GM12878 (cell line): Measurements from ENCODE around the gene SETBP1. TPM values are rescaled to one million over a fixed set of nuclear protein-coding genes. Genes with fewer than 3 reads are reported as not detected.
A peak's percentile ranks its signal among the peaks of the same experiment; 100 is the strongest.

Experiments used
- ATAC-seq: fragments of 200-7000 bp; cut with Tn5 transposase; 3 replicates; pipeline ENCODE4 v1.9.1; 2020; ENCODE audit warnings: mild to moderate bottlenecking, moderate library complexity
- BruUV-seq: library from RNA; stranded (reverse); fragments of 400-500 nt; replicated peaks from 2 replicates; lab custom pipeline; 2021; lab: Mats Ljungman, UMichigan
- CTCF ChIA-PET: fragments of 300-600 bp; sonication (Branson Sonifier 250); formaldehyde crosslinking; extraction: SDS; loops from one replicate; lab custom pipeline; 2021; ENCODE audit warnings: inconsistent platforms; lab: Yijun Ruan, JAX
- POLR2A ChIA-PET: fragments of 350-600 bp; formaldehyde crosslinking; extraction: SDS; loops from one replicate; lab custom pipeline; 2021; ENCODE audit warnings: inconsistent platforms; lab: Charles Lee
- RAD21 ChIA-PET: fragments of 300-600 bp; sonication (Branson Sonifier 250); formaldehyde crosslinking; loops from one replicate; lab custom pipeline; 2023; ENCODE audit warnings: antibody characterized with exemption; ENCODE audit not compliant: unreplicated experiment; lab: Charles Lee
- SMC1A ChIA-PET: fragments of 300-600 bp; sonication (Branson Sonifier 250); formaldehyde crosslinking; loops from one replicate; lab custom pipeline; 2023; ENCODE audit not compliant: unreplicated experiment, uncharacterized antibody; lab: Charles Lee
- DNase-seq: peaks from one replicate; pipeline ENCODE4 v3.0.0-alpha.2; 2011; ENCODE audit warnings: low read depth, low spot score
- FAIRE-seq: peaks from 3 replicates; lab custom pipeline; 2011; peaks lifted over from hg19 to GRCh38; lab: Jason Lieb, UNC
- H2AFZ ChIP-seq: 2 replicates; pipeline ENCODE4 v1.6.0; 2011; ENCODE audit warnings: low read depth, low read length, control low read depth; ENCODE audit not compliant: control insufficient read depth
- H3K27ac ChIP-seq: 2 replicates; pipeline ENCODE4 v1.5.1; 2011; ENCODE audit warnings: control low read depth; ENCODE audit not compliant: control insufficient read depth, insufficient read depth
- H3K27me3 ChIP-seq, 2 experiments: replicated peaks in 1 of 2; 2 replicates each; pipeline versions ENCODE4 v1.6.0 to v1.6.1; 2011; ENCODE audit warnings: low read length in 1 of 2; ENCODE audit not compliant: control insufficient read depth in 2 of 2, insufficient read depth in 2 of 2
- H3K36me3 ChIP-seq, 2 experiments: 2 replicates each; pipeline ENCODE4 v1.5.1; 2011; ENCODE audit warnings: low read length in 1 of 2; ENCODE audit not compliant: control insufficient read depth in 2 of 2, insufficient read depth in 2 of 2
- H3K4me1 ChIP-seq: 2 replicates; pipeline ENCODE4 v1.6.1; 2011; ENCODE audit warnings: mild to moderate bottlenecking, low read length, moderate library complexity, mixed read lengths; ENCODE audit not compliant: control insufficient read depth, insufficient read depth
- H3K4me2 ChIP-seq: 2 replicates; pipeline ENCODE4 v1.6.0; 2011; ENCODE audit warnings: control low read depth; ENCODE audit not compliant: control insufficient read depth, insufficient read depth
- H3K4me3 ChIP-seq: fragments of 200-600 bp; sonication (generic); 2 replicates; pipeline ENCODE4 v1.5.1; 2016
- H3K79me2 ChIP-seq: 2 replicates; pipeline ENCODE4 v1.6.0; 2011; ENCODE audit warnings: low read length; ENCODE audit not compliant: control insufficient read depth, insufficient read depth
- H3K9ac ChIP-seq: 2 replicates; pipeline ENCODE4 v1.8.0; 2011; ENCODE audit warnings: low read length, control low read depth, mixed read lengths; ENCODE audit not compliant: control insufficient read depth, insufficient read depth
- H3K9me3 ChIP-seq: replicated peaks from 3 replicates; pipeline ENCODE4 v1.5.1; 2011; ENCODE audit warnings: mild to moderate bottlenecking, low read length; ENCODE audit not compliant: control insufficient read depth, insufficient read depth
- H4K20me1 ChIP-seq: 2 replicates; pipeline ENCODE4 v1.6.0; 2011; ENCODE audit not compliant: control insufficient read depth, insufficient read depth
- BHLHE40 ChIP-seq, 2 experiments: fragments of 450-650 bp in 1 of 2; IDR thresholded peaks; 2 replicates each; pipeline ENCODE4 v1.6.1; 2011 to 2017; ENCODE audit warnings: low read depth in 2 of 2, borderline replicate concordance in 1 of 2, improper control_type of control experiment in 1 of 2, low read length in 1 of 2, mild to moderate bottlenecking in 1 of 2
- FOXM1 ChIP-seq: IDR thresholded peaks from 2 replicates; pipeline ENCODE4 v1.6.1; 2012; ENCODE audit warnings: low read depth, mild to moderate bottlenecking, inconsistent platforms, low read length, moderate library complexity
- MTA3 ChIP-seq: IDR thresholded peaks from 2 replicates; pipeline ENCODE4 v1.6.1; 2012; ENCODE audit warnings: low read length, inconsistent platforms, borderline replicate concordance
- NR2F1 ChIP-seq: fragments of 450-650 bp; conservative IDR thresholded peaks from 2 replicates; pipeline ENCODE4 v1.6.1; 2017; ENCODE audit warnings: mild to moderate bottlenecking
- WGBS: methylation state at CpG from one replicate; pipeline ENCODE4 v1.1.6; 2016; ENCODE audit warnings: low lambda C conversion rate; ENCODE audit not compliant: insufficient replicate concordance, insufficient coverage; ENCODE audit errors: missing lambda C conversion rate; 5-methylcytosine and 5-hydroxymethylcytosine counted together
- in situ Hi-C: fragments of 300-500 bp; cut with MboI; formaldehyde crosslinking; loops from 9 replicates; pipeline ENCODE4 v1.14.3; 2018; ENCODE audit warnings: mixed read lengths
- intact Hi-C: fragments of 100-400 bp; cut with micrococcal nuclease; formaldehyde crosslinking; loops from one replicate; pipeline ENCODE4 v1.14.2; 2022; ENCODE audit not compliant: unreplicated experiment
- polyA plus RNA-seq, 11 experiments: library from polyadenylated mRNA; depleted of rRNA in 4 of 11; unstranded in 6 of 11; stranded (reverse) in 5 of 11; fragments of >200 nt; fragmentation: Nextera tagmentation in 4 of 11; fragmentation: Illumina TruSeq in 1 of 11; extraction: Ambion mirVana in 4 of 11; extraction: Trizol in 1 of 11; gene quantifications; 1 replicate in 1 of 11; 2 replicates in 10 of 11; pipeline versions ENCODE4 v1.2.1 to v1.2.3, GENCODE V29; 2011 to 2016; ENCODE audit warnings: inconsistent platforms in 2 of 11, missing spikeins in 2 of 11, low read depth in 1 of 11
- total RNA-seq, 4 experiments: library from RNA; depleted of rRNA in 3 of 4; stranded (reverse); fragments of >200 nt in 3 of 4; fragmentation: Illumina TruSeq in 1 of 4; extraction: Trizol in 1 of 4; gene quantifications; 2 replicates each; pipeline versions ENCODE4 v1.2.1 to v1.2.3, GENCODE V29; 2013 to 2021

The SETBP1 gene
- total and polyA plus RNA-seq, 10 of the 15 experiments (the other 5 are each of a cell fraction or from before 2014, with no cell fraction given) = 0.99 to 29.7 (median 8.3) TPM

DNA sequence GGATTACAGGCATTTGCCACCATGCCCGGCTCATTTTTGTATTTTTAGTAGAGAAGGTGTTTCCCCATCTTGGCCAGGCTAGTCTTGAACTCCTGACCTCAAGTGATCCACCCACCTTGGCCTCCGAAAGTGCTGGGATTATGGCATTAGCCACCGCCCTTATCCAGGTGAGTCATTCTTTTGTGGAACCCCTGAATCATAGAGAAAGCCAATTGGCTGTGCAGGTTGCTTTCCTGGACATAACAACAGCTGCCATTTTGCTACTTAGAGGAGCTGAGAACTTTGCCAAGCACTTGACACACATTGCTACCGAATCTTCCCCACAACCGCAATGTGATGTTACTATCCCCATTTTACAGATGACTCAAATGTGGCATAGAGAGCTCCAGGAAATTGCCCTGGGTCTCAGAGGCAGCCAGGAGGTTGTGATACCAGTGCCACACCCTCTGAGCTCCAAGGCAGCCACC lies 36.0 kb downstream of the SETBP1 start (continued):
- TF ChIP-seq FOXM1 = no peak
- no peak for TF ChIP-seq BHLHE40 (IDR thresholded peaks at IDR 0.05; ENCODE audit: borderline replicate concordance in 1 of 2, low read depth in 2 of 2, low read length in 1 of 2)

DNA sequence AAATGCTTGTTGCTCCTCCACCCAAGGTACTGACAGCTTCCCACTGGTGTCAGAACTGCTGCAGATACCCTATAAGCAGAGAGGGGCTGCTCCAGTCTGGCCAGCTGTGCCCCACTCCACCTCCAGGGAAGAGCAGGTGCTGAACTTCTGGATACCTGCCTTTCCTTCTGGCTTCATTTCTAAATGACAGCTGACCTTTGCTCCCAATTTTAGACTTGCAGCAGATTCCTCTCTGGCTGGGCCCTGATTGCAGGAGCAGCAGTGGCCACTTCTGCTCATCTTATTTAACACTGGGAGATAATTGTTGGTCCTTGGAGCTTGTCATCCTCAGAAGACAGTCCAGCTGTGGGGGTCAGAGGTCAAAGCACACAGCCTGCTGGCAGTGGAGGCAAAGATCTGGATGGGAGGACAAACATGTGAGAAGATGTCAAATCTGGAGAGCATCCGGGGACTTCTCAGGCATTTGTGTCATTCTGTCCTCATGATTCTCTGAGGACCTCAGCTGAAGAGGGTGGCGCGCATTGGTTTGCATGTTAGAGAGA lies 38.9 kb downstream of the SETBP1 start:
- no peak for DNase-seq
- Histone ChIP-seq H3K4me1 (peaks cover 42% of the 10 kb centered on the region), H3K36me3 (no peaks in the 10 kb centered on the region; a peak in 1 of 4 replicates), H3K4me3 (no peak overlapping the region), H3K9me3 (no peaks in the 10 kb centered on the region), H4K20me1 (no peaks in the 10 kb centered on the region), H3K79me2 (no peaks in the 10 kb centered on the region), H3K9ac (no peak overlapping the region), H3K27me3 (no peaks in the 10 kb centered on the region), H3K4me2 (no peak overlapping the region), H3K27ac (no peak overlapping the region), H2AFZ (no peak overlapping the region)
- no peak for ATAC-seq
- ChIA-PET POLR2A (interaction anchor here (1.4 kb wide), 1 partner anchor 172 kb away, joined by 3 read pairs; no protein-coding TSS in a partner anchor), SMC1A (interaction anchor here (1.5 to 13.7 kb wide), 3 partner anchors 18 to 40 kb away, joined by 6 to 216 read pairs (median 14); no protein-coding TSS in a partner anchor), RAD21 (interaction anchor here (1.2 kb wide), 1 partner anchor 40 kb away, joined by 4 read pairs; no protein-coding TSS in a partner anchor), CTCF (no interaction called here)
- in situ Hi-C loops (no loop called here), intact Hi-C loops (no loop called here)
- TF ChIP-seq MTA3 (no peak), NR2F1 (0 out of 2 replicates have a peak, but pooled peaks have one; percentile 25)
- FAIRE-seq = no peak
- no TSS peak for BruUV-seq
- WGBS = 98% methylated on average over 3 of the region's 3 CpGs
